ENCODE data around the gene PCBD1.

- TF ChIP-seq CTCF (IDR thresholded peaks at IDR 0.05) (no peak), POLR2AphosphoS5 (IDR thresholded peaks at IDR 0.05; ENCODE audit: insufficient read depth in 1 of 2, low read depth in 1 of 2) (no peak)
Measured at GRCh38 chr10:70913191-70913892, 25.0 kb upstream of the PCBD1 start.

Data from vagina (tissue), 2 donors.